Measurements from ENCODE around the gene MPZ.

Gene MPZ

GRCh38 chr1:161274874-161275273 is 34.9 kb downstream of the MPZ start (continued):
- no peak for TF ChIP-seq ZNF280D (tag by site-specific recombination; IDR thresholded peaks at IDR 0.05)
- no peak for TF ChIP-seq ZNF302 (tag by site-specific recombination; IDR thresholded peaks at IDR 0.05; ENCODE audit: low read depth)
- no peak for TF ChIP-seq SETDB1 (IDR thresholded peaks at IDR 0.05; ENCODE audit: insufficient read length, low read length)
- no peak for TF ChIP-seq ZBTB21 (tag by site-specific recombination; IDR thresholded peaks at IDR 0.05)
- no peak for TF ChIP-seq ZNF645 (tag by site-specific recombination; IDR thresholded peaks at IDR 0.05)

GRCh38 chr1:161273402-161273801 is 36.4 kb downstream of the MPZ start:
- Histone ChIP-seq H3K4me1 (ENCODE audit: control insufficient read depth, insufficient read depth, low read length) (no peaks in the 10 kb centered on the region), H3K4me3 (ENCODE audit: low read depth, low read length) (no peak overlapping the region), H3K9me3 (ENCODE audit: control insufficient read depth, insufficient read depth, low read depth, low read length) (no peaks in the 10 kb centered on the region), H3K27ac (ENCODE audit: extremely low read depth, low read depth, low read length) (no peak overlapping the region), H3K36me3 (ENCODE audit: control insufficient read depth in 2 of 2, insufficient read depth in 1 of 2, low read length in 2 of 2) (no peaks in the 10 kb centered on the region)
- POLR2A ChIA-PET, result no interaction called here
- TF ChIP-seq ZNF544 (tag by site-specific recombination; IDR thresholded peaks at IDR 0.05), result no peak
- no peak for TF ChIP-seq ZSCAN18 (tag by site-specific recombination; IDR thresholded peaks at IDR 0.05)
- TF ChIP-seq YY2 (tag by site-specific recombination; IDR thresholded peaks at IDR 0.05), result no peak
- no peak for TF ChIP-seq ZNF692 (tag by site-specific recombination; IDR thresholded peaks at IDR 0.05)
- TF ChIP-seq ZXDB (tag by site-specific recombination; IDR thresholded peaks at IDR 0.05), result no peak
- TF ChIP-seq ZNF830 (tag by site-specific recombination; IDR thresholded peaks at IDR 0.05; ENCODE audit: low read depth), result no peak
- no peak for TF ChIP-seq REPIN1 (tag by site-specific recombination; IDR thresholded peaks at IDR 0.05; ENCODE audit: low read depth)
- CTCF ChIA-PET, result no interaction called here

GRCh38 chr1:161267321-161267720 is 42.4 kb downstream of the MPZ start:
- H3K4me3 ChIP-seq (ENCODE audit: low read depth, low read length), result no peak overlapping the region
- TF ChIP-seq ZBTB17 (tag by site-specific recombination; IDR thresholded peaks at IDR 0.05) (no peak), ZBTB20 (tag by site-specific recombination; IDR thresholded peaks at IDR 0.05) (peak; percentile 42; the same call in 1 of the 2 replicates), PATZ1 (tag by site-specific recombination; IDR thresholded peaks at IDR 0.05) (no peak)
- 0 out of 2 replicates have a peak, but pooled peaks cover 3% of the 10 kb centered on the region for H3K4me1 ChIP-seq (ENCODE audit: control insufficient read depth, insufficient read depth, low read length)
- POLR2A ChIA-PET, result no interaction called here
- CTCF ChIA-PET, result interaction anchor here (0.6 to 2.8 kb wide), 2 partner anchors 23 to 49 kb away, joined by 4 to 12 read pairs; no protein-coding TSS in a partner anchor
- H3K36me3 ChIP-seq (ENCODE audit: control insufficient read depth in 2 of 2, insufficient read depth in 1 of 2, low read length in 2 of 2), result no peaks in the 10 kb centered on the region
- no peak overlapping the region for H3K27ac ChIP-seq (ENCODE audit: extremely low read depth, low read depth, low read length)
- no peaks in the 10 kb centered on the region for H3K9me3 ChIP-seq (ENCODE audit: control insufficient read depth, insufficient read depth, low read depth, low read length)
